ENCODE results near the gene REEP1. TPM values are rescaled to one million over a fixed set of nuclear protein-coding genes. Genes with fewer than 3 reads are reported as not detected.

The REEP1 gene
- polyA plus RNA-seq, 2 of the 4 experiments (the other 2 are of a cell fraction) = 0.30 to 0.45 TPM

DNA sequence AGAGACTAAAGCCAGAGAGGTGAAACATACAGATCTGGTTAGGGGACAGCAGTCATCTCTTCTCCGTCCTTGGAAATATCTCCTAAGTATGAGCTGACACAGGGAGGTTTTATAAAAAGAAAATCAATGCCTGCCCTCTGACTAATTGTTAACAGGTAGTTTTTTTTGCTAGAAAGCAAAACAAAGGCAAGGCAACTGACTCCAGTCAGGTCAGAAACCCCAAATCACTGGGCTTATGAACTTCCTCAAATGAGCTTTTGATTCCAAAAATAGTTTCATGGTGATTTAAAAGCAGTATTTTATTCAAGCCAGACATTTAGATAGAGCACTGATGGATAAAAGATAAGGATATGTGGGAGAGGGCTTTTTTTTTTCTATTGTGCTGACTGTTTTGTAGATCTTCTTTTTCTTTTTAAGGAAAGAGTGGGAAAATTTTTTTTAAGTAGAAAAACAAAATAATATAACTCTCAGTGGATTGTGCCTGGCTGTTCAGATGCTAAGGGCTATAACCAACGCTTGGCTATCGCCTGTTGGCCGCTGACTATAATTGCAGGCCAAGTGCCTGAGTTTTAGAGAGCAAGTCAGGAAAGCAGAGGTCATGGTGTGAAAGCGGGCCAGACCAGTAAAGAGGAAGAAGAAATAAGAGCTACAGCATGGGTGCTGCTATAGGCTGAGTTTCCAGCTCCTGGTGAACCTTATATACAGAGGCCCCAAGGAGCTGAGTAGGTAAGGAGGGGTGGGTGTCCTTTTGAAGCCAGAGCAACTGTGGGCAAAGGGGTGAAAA is 93.3 kb downstream of the REEP1 start:
- ATAC-seq = peak in 1 of 2 experiments; percentile 43; a peak in 1 of 6 replicates
- no peak for FAIRE-seq
- no peak for DNase-seq (ENCODE audit: low read depth in 1 of 2, low spot score in 1 of 2)
- no peak overlapping the region for H3K27ac ChIP-seq
- no peaks in the 10 kb centered on the region for H3K9me3 ChIP-seq
- TF ChIP-seq HEYL (CRISPR knock-in tag; IDR thresholded peaks at IDR 0.05) (no peak), SMC3 (IDR thresholded peaks at IDR 0.05) (no peak), HDAC2 (IDR thresholded peaks at IDR 0.05) (no peak), CEBPB (IDR thresholded peaks at IDR 0.05) (no peak), ESRRA (IDR thresholded peaks at IDR 0.05; ENCODE audit: borderline replicate concordance, low read length) (no peak), MYC (IDR thresholded peaks at IDR 0.05; ENCODE audit: borderline replicate concordance, low read length) (no peak), EHMT2 (IDR thresholded peaks at IDR 0.05; ENCODE audit: low read depth) (no peak), KDM5A (IDR thresholded peaks at IDR 0.05) (no peak), PHF8 (IDR thresholded peaks at IDR 0.05; ENCODE audit: borderline replicate concordance, low read depth) (no peak), TP53 (CRISPR knock-in tag; IDR thresholded peaks at IDR 0.05) (no peak), RAD21 (conservative IDR thresholded peaks at IDR 0.05 in 1 of 2, IDR thresholded peaks at IDR 0.05 in 1 of 2) (no peak), BHLHE40 (IDR thresholded peaks at IDR 0.05; ENCODE audit: low read depth, low read length) (no peak), RCOR1 (IDR thresholded peaks at IDR 0.05; ENCODE audit: low read depth, low read length) (no peak), FOSB (CRISPR knock-in tag; IDR thresholded peaks at IDR 0.05) (no peak)
- TF ChIP-seq, protein P1, sequence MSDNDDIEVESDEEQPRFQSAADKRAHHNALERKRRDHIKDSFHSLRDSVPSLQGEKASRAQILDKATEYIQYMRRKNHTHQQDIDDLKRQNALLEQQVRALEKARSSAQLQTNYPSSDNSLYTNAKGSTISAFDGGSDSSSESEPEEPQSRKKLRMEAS (IDR thresholded peaks at IDR 0.05) = no peak
- H3K4me2 ChIP-seq = no peak overlapping the region
- 86% methylated on average over 5 of the region's 5 CpGs for WGBS (ENCODE audit: missing lambda C conversion rate)
- H3K4me3 ChIP-seq = no peak overlapping the region
- no peaks in the 10 kb centered on the region for H3K4me1 ChIP-seq
- ChIA-PET POLR2A (no interaction called here), CTCF (interaction anchor here (1.1 to 1.3 kb wide), 2 partner anchors 9 to 12 kb away, joined by 3 to 4 read pairs; no protein-coding TSS in a partner anchor)

DNA sequence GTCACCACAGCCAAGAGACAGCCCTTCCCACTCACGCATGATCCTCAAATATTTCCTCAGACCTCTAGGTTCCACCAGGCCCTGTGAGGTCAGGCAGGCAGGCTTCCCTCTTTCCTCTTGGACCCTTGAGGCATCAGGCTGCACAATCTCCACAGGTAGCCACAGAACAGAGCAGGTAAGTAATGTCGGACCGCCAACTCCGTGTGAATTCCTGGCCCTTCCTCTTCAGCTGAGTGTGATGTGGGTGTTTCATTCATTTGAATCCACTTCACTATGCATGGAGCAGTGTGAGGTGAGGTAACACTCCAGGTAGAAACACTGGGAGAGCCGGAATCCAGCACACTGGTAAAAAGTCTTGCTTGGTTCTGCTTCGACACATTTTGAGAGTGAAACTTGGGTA is 94.2 kb downstream of the REEP1 start:
- POLR2A ChIA-PET = no interaction called here
- no peak for TF ChIP-seq SMC3 (IDR thresholded peaks at IDR 0.05)
- no peak for TF ChIP-seq RNF2 (IDR thresholded peaks at IDR 0.05; ENCODE audit: borderline replicate concordance, low read depth)
- no peak for TF ChIP-seq MAFK (IDR thresholded peaks at IDR 0.05; ENCODE audit: partially characterized antibody)
- TF ChIP-seq, protein P2, sequence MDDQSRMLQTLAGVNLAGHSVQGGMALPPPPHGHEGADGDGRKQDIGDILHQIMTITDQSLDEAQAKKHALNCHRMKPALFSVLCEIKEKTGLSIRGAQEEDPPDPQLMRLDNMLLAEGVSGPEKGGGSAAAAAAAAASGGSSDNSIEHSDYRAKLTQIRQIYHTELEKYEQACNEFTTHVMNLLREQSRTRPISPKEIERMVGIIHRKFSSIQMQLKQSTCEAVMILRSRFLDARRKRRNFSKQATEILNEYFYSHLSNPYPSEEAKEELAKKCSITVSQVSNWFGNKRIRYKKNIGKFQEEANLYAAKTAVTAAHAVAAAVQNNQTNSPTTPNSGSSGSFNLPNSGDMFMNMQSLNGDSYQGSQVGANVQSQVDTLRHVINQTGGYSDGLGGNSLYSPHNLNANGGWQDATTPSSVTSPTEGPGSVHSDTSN (IDR thresholded peaks at IDR 0.05) = no peak
- no peak overlapping the region for H3K27ac ChIP-seq
- FAIRE-seq (no peak), DNase-seq (ENCODE audit: low read depth in 1 of 2, low spot score in 1 of 2) (no peak), ATAC-seq (no peak)
- H3K4me2 ChIP-seq = no peak overlapping the region
- H3K4me3 ChIP-seq = no peak overlapping the region
- CTCF ChIA-PET = interaction anchor here (1.1 kb wide), 1 partner anchor 12 kb away, joined by 3 read pairs; no protein-coding TSS in a partner anchor
- H3K4me1 ChIP-seq = no peaks in the 10 kb centered on the region
- whole genome bisulfite sequencing (ENCODE audit: missing lambda C conversion rate) = 78% methylated on average over 6 of the region's 6 CpGs
- no peaks in the 10 kb centered on the region for H3K9me3 ChIP-seq

DNA sequence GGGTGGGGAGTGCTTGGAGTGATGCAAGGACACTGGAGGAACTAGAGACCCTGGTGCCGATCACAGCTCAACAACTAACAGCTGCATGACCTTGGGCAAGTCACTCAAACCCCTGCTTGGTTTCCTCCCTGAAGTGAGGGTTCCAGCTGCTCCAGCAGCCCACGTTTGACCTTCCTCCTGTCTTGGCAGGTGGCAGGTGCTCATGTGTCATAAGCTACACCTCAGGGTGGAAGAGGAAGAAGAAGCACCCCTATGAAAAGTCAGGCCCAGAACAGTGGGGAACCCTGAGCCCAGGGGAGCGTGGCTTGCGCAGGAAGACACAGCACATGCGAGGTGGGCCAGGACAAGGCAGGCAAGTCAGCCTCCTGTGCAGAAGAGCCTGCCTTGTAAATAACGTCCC is 95.8 kb downstream of the REEP1 start:
- WGBS (ENCODE audit: missing lambda C conversion rate) = 53% methylated on average over 6 of the region's 6 CpGs
- CTCF ChIA-PET = interaction anchor here (1.1 to 2.0 kb wide), 2 partner anchors 8 to 38 kb away, joined by 3 to 6 read pairs; no protein-coding TSS in a partner anchor
- Histone ChIP-seq H3K4me1 (no peaks in the 10 kb centered on the region), H3K4me3 (no peak overlapping the region), H3K4me2 (no peak overlapping the region), H3K9me3 (no peaks in the 10 kb centered on the region), H3K27ac (no peak overlapping the region)
- no peak for ATAC-seq
- POLR2A ChIA-PET = no interaction called here
- no peak for DNase-seq (ENCODE audit: low read depth in 1 of 2, low spot score in 1 of 2)
- no peak for FAIRE-seq
- TF ChIP-seq ZFP36 (IDR thresholded peaks at IDR 0.05; ENCODE audit: borderline replicate concordance, partially characterized antibody) (no peak), JUN (IDR thresholded peaks at IDR 0.05) (no peak), FOSL2 (IDR thresholded peaks at IDR 0.05) (no peak), FOSL2 (CRISPR knock-in tag; IDR thresholded peaks at IDR 0.05) (no peak), EHMT2 (IDR thresholded peaks at IDR 0.05; ENCODE audit: low read depth) (no peak)
- TF ChIP-seq, protein P3, sequence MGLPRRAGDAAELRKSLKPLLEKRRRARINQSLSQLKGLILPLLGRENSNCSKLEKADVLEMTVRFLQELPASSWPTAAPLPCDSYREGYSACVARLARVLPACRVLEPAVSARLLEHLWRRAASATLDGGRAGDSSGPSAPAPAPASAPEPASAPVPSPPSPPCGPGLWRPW (IDR thresholded peaks at IDR 0.05) = no peak
